Measurements from ENCODE around the gene RXFP4.
"Not testable (repeated sequence)": the region's sequence is repeated elsewhere in the genome, so short reads cannot be mapped to it uniquely, and the experiment has no call there.

The RXFP4 gene

DNA sequence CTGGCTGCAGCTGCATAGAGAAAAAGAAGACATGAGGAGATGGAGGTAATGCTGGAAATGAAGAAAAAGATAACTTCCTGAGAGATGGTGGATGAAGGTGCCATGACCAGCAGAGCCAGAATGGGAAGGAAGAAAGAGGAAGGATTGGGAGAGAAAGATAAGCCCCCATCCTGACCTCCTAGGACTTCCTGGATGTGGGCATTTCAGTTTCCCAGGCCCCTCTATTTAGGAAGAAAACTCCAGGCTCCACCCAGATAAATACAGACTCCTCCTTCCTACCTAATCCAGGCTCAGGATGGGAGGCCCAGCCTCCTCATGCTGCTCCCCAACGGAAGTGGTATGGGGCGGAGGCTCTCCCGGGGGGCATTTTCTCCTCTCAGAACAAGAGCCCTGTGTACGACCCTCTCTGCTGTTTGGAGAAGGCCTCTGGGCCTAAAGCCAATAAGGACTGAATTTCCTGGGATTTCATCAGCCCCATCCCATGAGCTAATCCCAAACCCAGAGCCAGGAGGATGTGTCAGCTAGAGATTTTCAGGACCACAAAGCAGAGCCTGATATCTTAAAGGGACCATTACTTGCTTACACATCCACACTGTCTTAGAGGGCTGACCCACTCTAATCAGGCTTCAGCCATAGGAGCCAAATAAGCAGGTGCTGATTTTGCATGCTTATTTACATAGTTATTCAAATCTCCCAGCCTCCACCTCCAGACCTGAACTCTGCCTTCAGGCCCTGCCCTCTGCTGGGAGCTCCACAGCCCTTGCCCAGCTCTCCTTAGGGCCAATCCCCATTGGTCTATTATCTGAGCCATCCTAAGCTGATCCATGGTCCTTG lies 42.0 kb downstream of the RXFP4 start:
- TF ChIP-seq, protein P1, sequence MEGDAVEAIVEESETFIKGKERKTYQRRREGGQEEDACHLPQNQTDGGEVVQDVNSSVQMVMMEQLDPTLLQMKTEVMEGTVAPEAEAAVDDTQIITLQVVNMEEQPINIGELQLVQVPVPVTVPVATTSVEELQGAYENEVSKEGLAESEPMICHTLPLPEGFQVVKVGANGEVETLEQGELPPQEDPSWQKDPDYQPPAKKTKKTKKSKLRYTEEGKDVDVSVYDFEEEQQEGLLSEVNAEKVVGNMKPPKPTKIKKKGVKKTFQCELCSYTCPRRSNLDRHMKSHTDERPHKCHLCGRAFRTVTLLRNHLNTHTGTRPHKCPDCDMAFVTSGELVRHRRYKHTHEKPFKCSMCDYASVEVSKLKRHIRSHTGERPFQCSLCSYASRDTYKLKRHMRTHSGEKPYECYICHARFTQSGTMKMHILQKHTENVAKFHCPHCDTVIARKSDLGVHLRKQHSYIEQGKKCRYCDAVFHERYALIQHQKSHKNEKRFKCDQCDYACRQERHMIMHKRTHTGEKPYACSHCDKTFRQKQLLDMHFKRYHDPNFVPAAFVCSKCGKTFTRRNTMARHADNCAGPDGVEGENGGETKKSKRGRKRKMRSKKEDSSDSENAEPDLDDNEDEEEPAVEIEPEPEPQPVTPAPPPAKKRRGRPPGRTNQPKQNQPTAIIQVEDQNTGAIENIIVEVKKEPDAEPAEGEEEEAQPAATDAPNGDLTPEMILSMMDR (IDR thresholded peaks at IDR 0.05; ENCODE audit: control insufficient read depth, extremely low read depth, insufficient read depth) = no peak
- no peak for DNase-seq (ENCODE audit: low read depth)
- H3K4me3 ChIP-seq (ENCODE audit: low read depth, low read length) = no peak overlapping the region

DNA sequence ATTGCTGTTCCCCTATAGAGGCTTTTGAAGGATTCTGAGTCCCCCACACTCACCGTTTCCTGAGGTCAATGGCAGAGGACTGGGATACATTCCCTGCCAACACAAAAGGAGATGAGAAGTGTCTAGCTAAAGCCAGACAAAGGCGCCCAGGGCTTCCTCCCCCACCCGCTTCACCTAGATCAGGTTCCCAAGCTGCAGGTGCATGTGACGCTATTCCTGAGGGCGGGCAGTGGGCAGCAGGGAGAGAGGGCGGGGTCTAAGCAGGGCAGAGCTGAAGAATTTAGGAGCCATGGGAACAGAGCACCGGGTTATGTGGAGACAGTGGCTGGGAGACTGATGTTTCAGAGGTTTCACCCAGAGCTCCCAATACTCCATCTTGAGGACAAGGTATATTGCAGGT lies 42.9 kb downstream of the RXFP4 start:
- DNase-seq (ENCODE audit: low read depth) = no peak
- TF ChIP-seq, protein P1 (IDR thresholded peaks at IDR 0.05; ENCODE audit: control insufficient read depth, extremely low read depth, insufficient read depth) = no peak
- H3K4me3 ChIP-seq (ENCODE audit: low read depth, low read length) = no peak overlapping the region

GRCh38 chr1:155984903-155985645 lies 43.6 kb downstream of the RXFP4 start:
- DNase-seq (ENCODE audit: low read depth); H3K4me3 ChIP-seq (ENCODE audit: low read depth, low read length): not testable (repeated sequence)

DNA sequence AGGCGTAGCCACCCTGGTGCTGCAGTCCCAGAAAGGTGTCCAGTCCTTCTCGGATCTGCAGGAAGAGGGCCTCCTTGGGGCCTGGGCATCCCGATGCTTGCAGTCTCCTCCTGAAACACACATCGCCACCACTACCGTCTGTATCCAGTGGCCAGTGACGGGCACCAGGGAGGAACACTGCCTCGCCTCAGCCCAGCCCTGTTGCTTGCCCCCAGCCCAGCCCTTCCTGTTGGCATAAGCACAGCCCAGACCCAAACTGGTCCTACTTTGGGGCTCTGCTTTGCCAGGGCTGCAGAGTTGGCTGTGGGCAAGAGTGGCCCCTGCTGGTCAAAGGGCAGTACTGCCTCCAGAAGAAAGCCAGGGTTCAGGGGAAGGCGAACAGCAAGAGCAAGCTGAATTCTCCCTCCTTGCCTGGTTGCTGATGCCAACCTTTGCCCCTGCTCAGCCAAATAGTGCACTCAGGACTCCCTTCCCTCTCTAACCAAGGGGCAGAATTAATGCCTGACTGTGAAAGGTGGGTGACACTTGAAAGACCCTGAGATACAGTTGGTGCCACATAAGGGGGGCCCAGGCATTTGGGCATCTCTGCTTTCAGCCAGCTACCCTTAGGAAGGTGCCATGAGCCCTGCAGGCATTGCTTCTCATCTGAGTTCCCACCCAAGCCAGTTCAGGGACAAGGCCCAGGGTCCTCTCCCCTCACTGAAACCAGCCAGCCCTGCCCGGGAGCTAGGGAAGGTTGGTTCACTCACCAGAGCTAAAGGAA lies 48.0 kb downstream of the RXFP4 start:
- no peak for DNase-seq (ENCODE audit: low read depth)
- H3K4me3 ChIP-seq (ENCODE audit: low read depth, low read length) = no peak overlapping the region
- TF ChIP-seq, protein P1 (IDR thresholded peaks at IDR 0.05; ENCODE audit: control insufficient read depth, extremely low read depth, insufficient read depth) = peak; percentile 98

DNA sequence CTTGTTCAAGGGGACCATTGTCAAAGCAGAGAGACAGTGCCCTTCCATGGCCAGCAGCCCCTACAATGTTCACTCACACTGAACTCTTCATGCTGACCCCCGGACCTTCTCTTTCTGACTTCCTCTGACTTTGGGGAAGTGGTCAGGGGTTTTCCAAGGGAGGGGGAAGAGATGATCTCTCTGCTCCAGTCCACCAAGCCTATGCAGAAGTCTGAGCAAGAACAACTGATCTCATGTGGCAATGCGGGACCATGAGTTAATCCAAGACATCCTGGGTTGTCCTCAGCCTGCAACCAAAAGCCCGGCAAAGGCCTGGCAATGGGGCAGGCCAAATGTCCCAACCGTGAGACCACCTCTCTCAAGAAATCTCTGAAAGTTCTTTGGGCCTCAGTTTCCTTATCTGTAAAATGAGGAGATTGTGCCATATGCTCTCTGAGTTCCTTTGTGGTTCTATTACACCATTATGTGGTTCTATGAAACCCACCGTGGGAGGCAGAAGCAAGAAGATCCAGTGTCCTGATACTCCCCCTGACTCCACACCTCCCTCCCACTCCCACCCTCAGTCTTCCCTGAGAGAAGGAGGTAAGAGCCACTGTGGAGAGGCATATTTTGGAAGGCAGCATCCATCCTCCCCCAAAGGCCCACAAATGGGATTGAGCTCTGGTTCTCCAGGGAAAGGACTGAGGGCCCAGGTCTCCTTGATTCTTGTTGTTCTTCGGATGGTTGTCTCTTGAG lies 48.7 kb downstream of the RXFP4 start:
- TF ChIP-seq, protein P1 (IDR thresholded peaks at IDR 0.05; ENCODE audit: control insufficient read depth, extremely low read depth, insufficient read depth) = 0 out of 2 replicates have a peak, but pooled peaks have one; percentile 1
- no peak for DNase-seq (ENCODE audit: low read depth)
- H3K4me3 ChIP-seq (ENCODE audit: low read depth, low read length) = no peak overlapping the region

Data from LNCaP clone FGC (cell line).